ENCODE results near the gene TNNT3.

DNA sequence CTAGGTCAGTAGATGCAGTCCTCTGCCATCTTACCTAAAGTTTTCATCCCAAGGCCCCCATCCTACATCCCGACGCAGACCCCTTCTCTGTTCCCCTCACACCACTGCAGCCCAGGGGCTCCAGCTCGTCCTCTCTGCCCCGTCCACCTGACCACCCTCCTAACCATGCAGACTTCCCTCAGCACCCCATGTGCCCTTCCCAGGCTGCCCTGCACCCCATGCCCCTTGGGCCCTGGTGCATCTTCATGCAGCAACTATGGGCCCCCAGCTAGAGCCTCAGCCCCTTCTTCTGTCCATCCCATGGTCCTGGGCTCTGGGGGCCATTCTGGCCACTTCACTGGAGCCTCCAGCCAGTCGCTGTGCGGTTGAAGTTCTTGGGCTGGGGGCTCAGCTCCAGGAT is 30.7 kb upstream of the TNNT3 start:
- TF ChIP-seq GATA1 (IDR thresholded peaks at IDR 0.05; ENCODE audit: low read depth, low read length) (no peak), POLR2A (IDR thresholded peaks at IDR 0.05; ENCODE audit: low read length) (no peak)
